C4-2B (cell line): ENCODE results near the gene HCFC1.

Source experiments
- H3K27ac ChIP-seq: fragments of 450-650 bp; 2 replicates; pipeline ENCODE4 v1.5.1; 2017
- CTCF ChIP-seq: fragments of 450-650 bp; conservative IDR thresholded peaks from 2 replicates; pipeline ENCODE4 v1.5.1; 2017; ENCODE audit warnings: mild to moderate bottlenecking
- ZFX ChIP-seq: fragments of 450-650 bp; IDR thresholded peaks from 2 replicates; pipeline ENCODE4 v1.6.1; 2017

HCFC1 gene

DNA sequence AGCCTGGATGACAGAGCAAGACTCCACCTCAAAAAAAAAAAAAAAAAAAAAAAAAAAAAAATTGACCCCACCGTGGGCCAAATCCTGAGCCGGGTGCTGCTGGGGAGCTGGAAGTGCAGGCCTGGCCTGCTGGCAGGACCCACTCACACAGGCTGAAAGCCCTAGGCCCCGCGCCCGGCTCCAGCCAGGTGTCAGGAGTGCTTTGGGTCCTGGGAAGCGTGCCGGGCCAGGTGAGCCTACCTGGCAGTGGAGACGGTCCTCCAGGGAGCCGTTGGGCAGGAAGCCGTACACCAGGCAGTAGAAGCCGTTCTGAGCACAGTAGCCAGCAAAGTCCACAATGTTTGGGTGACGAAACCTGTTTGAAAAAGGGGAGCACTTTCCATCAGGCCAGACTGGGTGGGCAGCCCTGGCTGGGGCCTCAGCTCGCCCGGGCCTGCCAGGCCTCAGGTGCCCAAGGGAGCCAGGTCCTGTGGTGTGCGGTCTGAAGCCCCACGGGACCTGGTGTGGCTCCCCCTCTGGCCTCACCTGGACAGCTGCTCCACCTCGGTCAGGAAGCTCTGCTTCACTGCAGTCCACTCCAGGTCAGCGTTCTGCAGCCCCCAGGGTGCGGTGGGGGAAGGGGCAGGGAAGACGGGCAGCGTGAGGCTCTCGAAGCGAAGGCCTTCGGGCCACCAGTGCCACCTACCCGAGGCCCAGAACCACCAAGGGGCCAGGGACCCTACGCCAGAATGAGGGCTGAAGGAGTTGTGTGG lies 46.3 kb upstream of the HCFC1 start:
- H3K27ac ChIP-seq, result peak overlapping the region; percentile 99
- TF ChIP-seq CTCF (no peak), ZFX (no peak)

DNA sequence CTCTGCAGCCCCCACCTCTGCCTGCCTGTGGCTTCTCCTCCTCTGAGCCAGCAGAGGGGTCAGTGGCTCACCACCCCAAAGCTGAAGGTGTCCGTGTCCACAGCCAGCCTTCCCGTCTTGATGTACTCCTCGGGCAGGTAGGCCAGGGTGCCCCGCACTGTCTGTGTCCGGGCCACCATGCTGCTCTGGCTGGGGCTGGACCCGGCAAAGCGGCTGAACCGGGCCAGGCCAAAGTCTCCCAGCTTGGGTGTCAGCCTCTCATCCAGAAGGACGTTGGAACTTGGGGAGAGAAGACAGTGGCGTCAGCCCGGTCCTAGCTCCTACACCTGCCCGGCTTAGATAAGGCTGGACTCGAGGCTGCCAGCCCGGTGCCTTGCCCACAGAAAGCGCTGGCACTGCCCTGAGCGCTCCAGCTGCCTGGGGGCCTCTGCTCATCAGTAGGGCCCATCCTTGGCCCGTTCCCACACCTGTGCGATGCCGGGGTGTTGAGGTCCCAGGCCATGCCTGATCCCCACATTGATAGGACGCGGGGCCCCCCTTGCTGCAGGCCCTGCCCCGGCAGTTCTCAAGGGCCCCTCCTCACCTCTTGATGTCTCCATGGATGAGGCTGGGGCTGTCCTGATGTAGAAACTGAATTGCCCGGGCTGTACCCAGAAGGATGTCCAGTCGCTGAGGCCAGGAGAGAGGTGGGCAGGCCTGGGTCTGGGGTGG lies 44.9 kb upstream of the HCFC1 start:
- no peak for TF ChIP-seq CTCF
- no peak for TF ChIP-seq ZFX
- no peak overlapping the region for H3K27ac ChIP-seq

- H3K27ac ChIP-seq, result peak overlapping the region; percentile 9; the same call in 1 of the 2 replicates
- no peak for TF ChIP-seq ZFX
- no peak for TF ChIP-seq CTCF
These were observed 44.1 kb upstream of the HCFC1 start for GRCh38 chrX:154015581-154016264.

GRCh38 chrX:154014429-154015380 lies 43.1 kb upstream of the HCFC1 start:
- TF ChIP-seq CTCF (no peak), ZFX (no peak)
- H3K27ac ChIP-seq, result no peak overlapping the region

DNA sequence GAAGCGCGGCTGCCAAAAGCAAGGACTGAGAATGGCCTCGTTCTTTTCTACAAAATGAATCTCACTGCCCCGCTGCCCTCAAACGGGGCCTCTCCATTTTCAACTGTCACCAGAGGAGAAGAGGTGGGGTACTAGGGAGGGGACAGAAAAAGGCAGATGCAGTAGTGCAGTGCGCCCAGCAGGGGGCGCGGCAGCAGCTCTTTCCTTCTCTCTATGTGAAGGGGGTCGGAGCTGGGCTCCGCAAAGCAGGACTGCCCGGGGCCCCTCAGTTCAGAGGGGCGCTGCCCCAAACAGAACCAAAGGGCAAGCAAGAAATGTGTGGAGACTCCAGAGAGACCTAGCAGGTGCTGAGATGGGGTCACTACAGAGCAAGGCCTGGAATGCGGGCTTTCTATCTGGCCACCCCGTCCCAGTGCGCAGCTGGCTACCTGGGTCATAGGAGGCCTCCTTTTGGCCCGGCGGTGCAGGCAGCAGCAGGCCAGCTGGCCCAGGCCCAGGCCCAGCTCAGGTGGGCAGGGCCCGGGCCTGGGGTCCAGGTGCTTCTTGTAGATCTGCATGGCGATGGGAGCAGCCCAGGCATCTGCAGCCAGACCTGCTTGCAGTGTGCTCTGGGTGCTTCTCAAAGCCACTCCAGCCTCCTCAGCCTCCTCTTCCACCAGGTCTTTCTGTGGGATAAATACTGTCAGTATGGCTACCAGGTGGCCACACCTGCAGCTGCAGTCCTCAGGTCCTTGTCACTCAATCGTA lies 42.2 kb upstream of the HCFC1 start:
- no peak overlapping the region for H3K27ac ChIP-seq
- TF ChIP-seq CTCF, result peak; percentile 85
- TF ChIP-seq ZFX, result no peak

DNA sequence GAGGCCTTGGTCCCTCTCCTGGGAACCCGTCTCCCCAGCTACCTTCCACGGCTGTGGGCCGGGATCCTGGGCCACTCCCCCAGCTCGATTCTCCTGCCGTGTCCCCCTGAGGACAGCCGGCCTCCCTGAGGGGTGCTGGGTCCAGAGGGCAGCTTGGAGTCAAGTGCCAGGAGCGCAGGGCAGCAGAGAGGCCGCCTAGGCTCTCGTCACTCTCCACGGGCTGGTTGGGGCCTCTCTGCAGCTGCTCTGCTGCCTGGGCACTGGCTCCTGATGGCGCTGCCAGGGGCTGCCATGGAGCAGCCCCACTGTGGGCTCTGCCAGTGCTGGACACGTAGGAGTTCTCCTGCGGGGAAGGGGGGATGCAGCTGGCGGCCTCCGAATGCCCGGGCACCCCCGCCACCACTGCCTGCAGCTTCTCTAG lies 41.4 kb upstream of the HCFC1 start:
- no peak overlapping the region for H3K27ac ChIP-seq
- no peak for TF ChIP-seq ZFX
- no peak for TF ChIP-seq CTCF
